ENCODE measurements around the gene LIPM. TPM values are rescaled to one million over a fixed set of nuclear protein-coding genes. Genes with fewer than 3 reads are reported as not detected.

Gene LIPM
- total and polyA plus RNA-seq, 2 of the 13 experiments (the other 11 are each of a cell fraction or from before 2014, with no cell fraction given) = not detected

GRCh38 chr10:88843171-88843570 lies 40.6 kb downstream of the LIPM start:
- DNase-seq (ENCODE audit: low spot score) (no peak), ATAC-seq (no peak), FAIRE-seq (no peak)
- Histone ChIP-seq H4K20me1 (ENCODE audit: insufficient read depth, low read length) (no peaks in the 10 kb centered on the region), H3K9me3 (ENCODE audit: low read length) (no peaks in the 10 kb centered on the region), H3K36me3 (replicated peaks in 1 of 2; ENCODE audit: control insufficient read depth in 1 of 2, insufficient read depth in 2 of 2, low read length in 2 of 2) (no peaks in the 10 kb centered on the region), H2AFZ (ENCODE audit: low read length) (no peak overlapping the region), H3K4me1 (ENCODE audit: insufficient read depth, low read length) (no peaks in the 10 kb centered on the region), H3K9ac (ENCODE audit: insufficient read depth, low read depth, low read length) (no peak overlapping the region), H3K27ac (ENCODE audit: extremely low read length, insufficient read depth, low read length) (no peak overlapping the region), H3K27me3 (ENCODE audit: control insufficient read depth in 1 of 2, insufficient read depth in 2 of 2, low read length in 2 of 2) (no peaks in the 10 kb centered on the region; a peak in 2 of 5 replicates), H3K4me2 (ENCODE audit: low read depth, low read length) (no peak overlapping the region), H3K4me3 (replicated peaks in 1 of 3; ENCODE audit: insufficient read depth in 1 of 3, low read depth in 2 of 3, low read length in 3 of 3) (no peak overlapping the region), H3K79me2 (ENCODE audit: insufficient read depth, low read length) (no peaks in the 10 kb centered on the region)
- WGBS (ENCODE audit: low lambda C conversion rate) = 58% methylated on average over 4 of the region's 4 CpGs
- TF ChIP-seq THRA (CRISPR knock-in tag; IDR thresholded peaks at IDR 0.05; ENCODE audit: borderline replicate concordance) (no peak), HOXA7 (CRISPR knock-in tag; IDR thresholded peaks at IDR 0.05) (no peak), RFX3 (CRISPR knock-in tag; IDR thresholded peaks at IDR 0.05) (no peak), ZNF362 (CRISPR knock-in tag; IDR thresholded peaks at IDR 0.05; ENCODE audit: borderline replicate concordance) (no peak), ZBTB1 (CRISPR knock-in tag; IDR thresholded peaks at IDR 0.05; ENCODE audit: borderline replicate concordance) (no peak), TCF12 (IDR thresholded peaks at IDR 0.05) (no peak), TCF12 (CRISPR knock-in tag; IDR thresholded peaks at IDR 0.05) (no peak), ZNF75D (CRISPR knock-in tag; IDR thresholded peaks at IDR 0.05; ENCODE audit: borderline replicate concordance) (no peak), ZNF225 (CRISPR knock-in tag; IDR thresholded peaks at IDR 0.05) (no peak), ZBTB26 (CRISPR knock-in tag; IDR thresholded peaks at IDR 0.05; ENCODE audit: borderline replicate concordance) (no peak)
- in situ Hi-C loops (cut with HindIII; ENCODE audit: extremely low pct_ligation_motif_present, low pct_unique_long_range_greater_than_20kb) = loop anchor here (25.0 kb wide), 1 partner anchor 369 kb away; the partner anchor contains the start of gene CH25H
- CTCF ChIA-PET (ENCODE audit: low intra/inter-chr PET ratio, low total read pairs) = no interaction called here
- BruUV-seq (replicated peaks) = no TSS peak
- intact Hi-C loops (cut with micrococcal nuclease; ENCODE audit: unreplicated experiment) = no loop called here
- POLR2A ChIA-PET = no interaction called here
